Measurements from ENCODE around the gene SPIN2B. TPM values are rescaled to one million over a fixed set of nuclear protein-coding genes. Genes with fewer than 3 reads are reported as not detected.
"Not testable (repeated sequence)": the region's sequence is repeated elsewhere in the genome, so short reads cannot be mapped to it uniquely, and the experiment has no call there.

SPIN2B gene
- total RNA-seq (2014; rRNA removed; shearing (Covaris generic)), result 5.3 and 8.0 TPM in 2 replicates
- polyA plus RNA-seq (2014; cell fraction: nucleus; rRNA removed), result 8.7 and 15.3 TPM in 2 replicates

DNA sequence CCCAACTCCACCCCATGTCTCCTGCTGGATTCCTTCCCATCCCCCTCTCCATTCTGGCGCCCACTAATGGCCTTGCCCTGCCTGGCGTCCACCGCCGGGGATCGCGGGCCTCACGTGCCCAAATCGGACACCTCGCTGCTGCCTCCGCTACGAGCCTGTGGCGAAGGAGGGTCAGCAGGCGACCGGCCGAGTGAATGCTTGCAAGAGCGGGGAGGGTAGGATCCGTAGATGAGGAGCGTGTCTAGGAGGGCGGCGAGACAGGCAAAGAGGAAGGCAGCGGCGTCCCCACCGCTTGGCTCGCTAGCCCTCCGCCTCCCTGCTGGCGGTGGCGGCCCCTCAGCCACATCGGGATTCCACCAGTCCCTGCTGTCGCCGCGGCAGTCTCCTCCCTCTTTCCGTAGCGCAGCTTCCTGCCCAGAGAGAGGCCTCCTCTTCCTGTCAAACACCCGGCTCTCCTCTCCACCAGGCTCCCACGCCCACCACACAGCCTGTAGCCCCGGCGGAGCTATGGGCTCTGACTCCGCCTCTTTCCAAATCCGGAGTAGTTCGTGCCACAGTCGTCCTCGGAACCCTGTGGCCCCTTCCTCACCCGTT lies at the start of gene SPIN2B:
Gene SPIN2B, minus strand, starts transcription at position 387 of the 594 bp plus-strand sequence.
- DNase-seq (ENCODE audit: extremely low read depth, low read depth), result peak; percentile 77

DNA sequence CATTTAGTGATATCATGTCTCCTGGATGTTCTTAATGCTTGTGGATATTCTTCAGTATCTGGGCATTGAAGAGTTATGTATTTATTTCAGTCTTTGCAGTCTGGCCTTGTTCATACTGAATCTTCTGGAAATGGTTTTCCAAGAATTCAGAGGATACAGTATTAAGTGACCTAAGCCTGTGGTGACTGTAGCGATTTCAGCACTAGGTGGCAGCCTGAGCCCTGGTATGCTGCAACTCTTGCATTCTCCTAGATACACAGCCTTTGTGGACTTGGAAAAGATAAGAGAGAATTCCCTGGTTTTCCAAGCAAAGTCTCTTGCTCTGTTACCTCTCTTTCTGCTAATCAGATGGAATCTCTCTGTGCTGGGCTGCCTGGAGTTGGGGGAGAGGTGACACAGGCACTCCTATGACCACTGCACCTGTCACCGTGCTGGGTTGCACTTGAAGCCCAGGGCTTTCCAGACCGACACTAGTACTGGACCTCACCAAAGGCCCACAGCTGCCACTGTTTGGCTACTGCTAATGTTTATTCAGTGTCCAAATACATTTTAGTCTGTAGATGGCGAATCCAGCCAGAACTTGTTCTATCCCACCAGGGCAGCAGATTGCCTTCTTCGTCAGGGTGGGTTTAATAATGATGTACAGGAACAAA lies 35.2 kb upstream of the SPIN2B start:
- DNase-seq (ENCODE audit: extremely low read depth, low read depth), result no peak

DNA sequence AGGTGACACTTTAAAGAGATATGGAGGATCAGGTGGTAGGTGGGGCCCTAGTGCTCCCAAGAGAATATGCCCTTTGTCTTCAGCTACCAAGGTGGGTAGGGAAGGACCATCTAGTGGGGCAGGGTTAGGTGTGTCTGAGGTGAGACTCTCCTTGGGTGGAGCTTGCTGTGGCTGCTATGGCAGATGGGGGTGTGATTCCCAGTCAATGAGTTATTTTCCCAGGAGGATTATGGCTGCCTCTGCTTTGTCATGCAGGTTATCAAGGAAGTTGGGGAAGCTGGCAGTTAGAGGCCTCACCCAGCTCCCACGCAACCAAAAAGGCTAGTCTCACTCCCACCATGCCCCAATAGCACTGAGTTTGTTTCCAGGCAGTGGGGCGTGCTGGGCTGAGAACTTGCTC lies 33.8 kb upstream of the SPIN2B start:
- DNase-seq (ENCODE audit: extremely low read depth, low read depth), result no peak

DNA sequence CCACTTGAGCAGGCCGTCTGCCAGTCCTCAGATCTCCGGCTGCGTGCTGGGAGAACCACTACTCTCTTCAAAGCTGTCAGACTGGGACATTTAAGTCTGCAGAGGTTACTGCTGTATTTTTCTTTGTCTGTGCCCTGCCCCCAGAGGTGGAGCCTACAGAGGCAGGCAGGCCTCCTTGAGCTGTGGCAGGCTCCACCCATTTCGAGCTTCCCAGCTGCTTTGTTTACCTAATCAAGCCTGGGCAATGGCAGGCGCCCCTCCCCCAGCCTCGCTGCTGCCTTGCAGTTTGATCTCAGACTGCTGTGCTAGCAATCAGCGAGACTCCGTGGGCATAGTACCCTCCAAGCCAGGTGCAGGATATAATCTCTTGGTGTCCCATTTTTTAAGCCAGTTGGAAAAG lies 30.9 kb upstream of the SPIN2B start:
- DNase-seq (ENCODE audit: extremely low read depth, low read depth), result not testable (repeated sequence)

DNA sequence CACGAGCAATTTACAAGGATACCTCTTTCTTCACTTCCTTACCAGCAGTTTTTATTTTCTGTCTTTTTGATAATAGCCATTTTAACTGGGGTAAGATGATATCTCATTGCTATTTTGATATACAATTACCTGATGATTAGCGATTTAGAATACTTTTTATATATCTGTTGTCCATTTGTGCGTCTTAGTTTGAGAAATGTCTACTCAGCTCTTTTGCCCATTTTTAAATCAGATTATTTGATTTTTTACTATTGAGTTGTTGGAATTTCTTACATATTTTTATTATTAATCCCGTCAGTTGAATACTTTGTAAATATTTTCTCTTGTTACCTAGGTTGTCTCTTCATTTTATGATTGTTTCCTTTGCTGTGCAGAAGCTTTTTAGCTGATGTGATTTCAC lies 17.3 kb upstream of the SPIN2B start:
- DNase-seq (ENCODE audit: extremely low read depth, low read depth), result no peak

DNA sequence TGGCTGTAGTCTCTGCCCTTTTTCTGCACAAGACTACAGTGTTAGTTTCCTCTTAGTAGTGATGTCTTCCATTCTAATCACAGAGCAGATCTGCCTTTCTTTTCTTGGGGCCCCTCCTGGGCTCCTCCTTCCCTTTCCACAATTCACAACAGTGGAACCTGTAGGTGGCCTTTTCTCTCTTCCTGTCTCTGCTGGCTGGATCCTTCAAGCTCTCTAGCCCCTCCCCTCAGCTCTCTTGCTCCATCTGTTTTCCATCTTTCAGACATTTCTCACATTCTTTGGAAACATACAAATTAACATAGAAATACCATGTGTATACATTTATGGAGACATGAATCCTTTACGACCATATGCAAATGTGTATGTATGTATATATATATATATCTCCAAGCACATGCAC lies 16.2 kb upstream of the SPIN2B start:
- no peak for DNase-seq (ENCODE audit: extremely low read depth, low read depth)

DNA sequence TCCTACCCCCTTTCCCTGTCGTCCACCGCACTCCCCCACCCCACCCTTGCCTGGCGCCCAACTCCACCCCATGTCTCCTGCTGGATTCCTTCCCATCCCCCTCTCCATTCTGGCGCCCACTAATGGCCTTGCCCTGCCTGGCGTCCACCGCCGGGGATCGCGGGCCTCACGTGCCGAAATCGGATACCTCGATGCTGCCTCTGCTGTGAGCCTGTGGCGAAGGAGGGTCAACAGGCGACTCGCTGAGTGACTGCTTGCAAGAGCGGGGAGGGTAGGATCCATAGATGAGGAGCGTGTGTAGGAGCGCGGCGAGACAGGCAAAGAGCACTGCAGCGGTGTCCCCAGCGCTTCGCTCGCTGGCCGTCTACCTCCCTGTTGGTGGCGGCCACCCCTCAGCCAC lies 15.7 kb upstream of the SPIN2B start, which contains the start of gene SPIN2A:
Gene SPIN2A, minus strand, starts transcription at position 325 of the 400 bp plus-strand sequence. CDS start 800 bp downstream, outside the sequence.
- not testable (repeated sequence) for DNase-seq (ENCODE audit: extremely low read depth, low read depth)

DNA sequence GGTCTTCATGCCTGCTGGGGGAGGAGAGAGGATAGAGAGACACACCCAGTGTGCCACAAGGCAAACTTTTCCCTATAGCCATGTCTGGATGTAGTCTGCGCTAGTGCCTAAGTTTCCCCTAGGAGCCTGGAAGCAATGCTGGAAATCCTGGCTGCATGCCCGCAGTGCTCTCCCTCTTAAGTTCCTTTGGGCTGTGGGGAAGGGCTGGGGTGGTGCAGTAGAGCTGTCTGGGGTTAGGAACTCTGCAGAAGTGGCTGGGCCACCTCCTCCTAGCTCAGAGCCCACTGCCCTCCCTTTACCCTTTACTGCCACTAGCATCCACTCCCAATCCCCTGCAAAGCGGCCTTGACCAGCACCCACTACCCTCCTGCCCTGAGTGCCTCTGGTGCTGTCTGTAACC lies 15.2 kb upstream of the SPIN2B start:
- DNase-seq (ENCODE audit: extremely low read depth, low read depth), result not testable (repeated sequence)

DNA sequence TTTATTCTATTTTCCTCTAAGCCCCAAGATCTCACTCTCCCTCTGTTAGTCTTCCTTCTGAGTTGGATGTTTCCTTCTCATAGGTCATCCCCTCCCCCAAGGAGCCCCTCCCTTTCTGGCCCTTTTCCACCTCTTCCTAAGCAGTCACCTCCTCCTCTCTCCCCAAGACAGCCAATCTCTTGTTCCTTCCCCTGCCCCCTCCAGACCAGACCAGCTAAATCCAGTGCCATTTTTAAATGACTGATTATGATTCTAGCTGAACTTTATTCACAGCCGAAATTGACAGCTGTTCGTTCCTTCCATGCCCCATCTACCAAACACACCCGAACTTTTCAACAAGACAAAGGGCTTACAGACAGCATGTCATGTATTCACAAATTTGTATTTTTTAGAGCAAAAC lies 13.9 kb upstream of the SPIN2B start:
- DNase-seq (ENCODE audit: extremely low read depth, low read depth), result no peak

DNA sequence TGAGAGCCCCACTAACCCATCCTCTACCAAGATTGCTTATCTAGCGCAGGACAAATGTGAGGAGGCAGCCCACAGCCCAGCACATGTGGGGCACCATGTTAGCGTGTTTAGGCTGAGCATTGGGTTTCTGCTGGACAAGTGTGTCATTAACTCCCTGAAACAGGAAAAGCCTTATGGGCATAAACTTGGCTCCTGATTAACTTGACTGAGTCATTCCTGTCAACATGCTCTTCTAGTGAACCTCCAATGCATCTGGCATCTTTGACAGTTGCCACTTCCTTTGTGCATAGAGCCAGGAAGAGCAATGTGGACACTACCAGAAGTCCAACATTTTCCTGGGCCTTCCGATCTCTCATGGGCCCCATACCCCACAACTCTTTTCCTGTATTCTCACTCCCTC lies 13.4 kb upstream of the SPIN2B start:
- DNase-seq (ENCODE audit: extremely low read depth, low read depth), result no peak

DNA sequence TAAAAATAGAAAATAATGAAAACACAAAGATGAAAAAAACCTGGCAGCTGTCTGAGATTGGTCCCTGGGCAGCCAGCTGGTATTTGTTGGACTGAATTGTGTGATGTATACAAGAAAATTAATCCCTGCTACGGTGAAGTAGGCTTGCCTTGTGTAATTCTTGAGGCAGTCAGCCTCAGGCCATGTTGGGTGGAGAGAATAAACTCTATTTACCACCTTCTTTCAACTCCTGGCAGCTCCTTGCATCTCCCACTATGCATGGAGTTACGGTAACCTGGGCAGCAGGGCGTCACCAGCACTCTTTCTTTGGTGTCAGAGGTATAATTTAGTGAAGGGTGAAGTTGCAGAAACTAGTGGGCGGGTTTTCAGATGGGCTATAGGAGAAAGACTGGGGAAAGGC lies 12.4 kb upstream of the SPIN2B start:
- DNase-seq (ENCODE audit: extremely low read depth, low read depth), result no peak

DNA sequence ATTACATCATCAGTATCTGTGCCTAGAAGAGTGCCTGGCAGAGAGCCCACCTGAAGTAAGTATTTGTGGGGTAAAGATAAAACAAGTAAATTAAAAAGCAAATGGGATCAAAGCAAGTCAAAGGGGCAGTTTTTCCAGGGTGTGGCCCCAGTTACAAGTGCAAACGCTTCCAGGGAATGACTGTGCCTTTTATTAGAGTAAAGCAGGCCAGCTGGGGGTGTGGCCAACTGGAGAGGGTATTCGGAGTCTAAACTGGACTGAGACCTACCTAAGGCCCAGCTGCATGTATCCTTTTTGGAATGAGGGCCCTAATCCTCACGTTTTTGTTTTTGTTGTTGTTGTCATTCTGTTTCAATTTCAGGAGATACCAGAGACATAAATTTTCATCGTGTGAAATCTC lies 11.9 kb upstream of the SPIN2B start:
- not testable (repeated sequence) for DNase-seq (ENCODE audit: extremely low read depth, low read depth)

DNA sequence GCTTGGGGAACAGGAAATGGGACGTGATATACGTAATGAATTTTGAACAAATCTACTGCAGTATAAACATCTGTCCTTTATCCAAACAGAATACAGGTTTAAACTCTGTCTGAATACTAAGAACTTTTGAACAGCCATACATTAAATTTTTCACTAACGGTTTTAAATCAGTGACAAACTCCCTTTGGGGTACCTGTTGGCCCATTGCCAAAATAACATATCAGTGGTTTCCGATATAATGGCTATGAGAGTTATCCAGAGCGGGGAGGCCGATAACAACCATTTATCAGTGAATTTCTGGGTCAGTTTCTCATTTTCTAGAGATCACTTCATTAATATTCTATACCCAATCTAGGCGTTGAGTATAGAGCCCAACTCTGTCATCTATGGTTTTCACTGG lies 10.7 kb upstream of the SPIN2B start:
- DNase-seq (ENCODE audit: extremely low read depth, low read depth), result no peak

DNA sequence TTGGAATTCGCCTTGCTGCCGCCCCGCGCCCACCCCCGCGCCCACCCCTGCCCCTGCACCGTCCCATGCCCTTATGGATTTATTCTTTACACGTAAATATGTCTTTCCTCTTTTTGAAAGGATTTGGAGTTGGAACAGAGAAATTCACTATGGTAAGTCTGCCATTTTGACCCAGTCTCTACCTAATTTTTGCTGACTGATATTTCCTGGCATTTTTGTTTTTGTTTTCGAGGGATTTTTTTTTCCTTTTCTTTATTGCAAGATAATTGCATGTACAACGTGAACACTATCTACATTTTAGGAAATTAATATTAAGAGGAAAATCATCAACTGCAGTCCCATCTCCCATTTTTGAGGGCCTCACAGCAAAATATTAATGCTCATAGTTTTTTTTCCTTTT lies 468 bp upstream of the SPIN2B start:
- DNase-seq (ENCODE audit: extremely low read depth, low read depth), result no peak

DNA sequence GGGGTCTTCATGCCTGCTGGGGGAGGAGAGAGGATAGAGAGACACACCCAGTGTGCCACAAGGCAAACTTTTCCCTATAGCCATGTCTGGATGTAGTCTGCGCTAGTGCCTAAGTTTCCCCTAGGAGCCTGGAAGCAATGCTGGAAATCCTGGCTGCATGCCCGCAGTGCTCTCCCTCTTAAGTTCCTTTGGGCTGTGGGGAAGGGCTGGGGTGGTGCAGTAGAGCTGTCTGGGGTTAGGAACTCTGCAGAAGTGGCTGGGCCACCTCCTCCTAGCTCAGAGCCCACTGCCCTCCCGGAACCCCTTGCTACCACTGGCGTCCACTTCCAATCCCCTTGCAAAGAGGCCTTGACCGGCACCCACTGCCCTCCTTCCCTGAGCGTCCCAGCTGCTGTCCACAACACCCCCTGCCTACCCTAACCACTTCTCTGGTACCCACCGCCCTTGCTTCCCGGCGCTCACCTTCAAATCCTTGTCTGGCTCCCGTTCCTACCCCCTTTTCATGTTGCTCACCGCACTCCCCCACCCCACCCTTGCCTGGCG lies 658 bp downstream of the SPIN2B start:
- not testable (repeated sequence) for DNase-seq (ENCODE audit: extremely low read depth, low read depth)

DNA sequence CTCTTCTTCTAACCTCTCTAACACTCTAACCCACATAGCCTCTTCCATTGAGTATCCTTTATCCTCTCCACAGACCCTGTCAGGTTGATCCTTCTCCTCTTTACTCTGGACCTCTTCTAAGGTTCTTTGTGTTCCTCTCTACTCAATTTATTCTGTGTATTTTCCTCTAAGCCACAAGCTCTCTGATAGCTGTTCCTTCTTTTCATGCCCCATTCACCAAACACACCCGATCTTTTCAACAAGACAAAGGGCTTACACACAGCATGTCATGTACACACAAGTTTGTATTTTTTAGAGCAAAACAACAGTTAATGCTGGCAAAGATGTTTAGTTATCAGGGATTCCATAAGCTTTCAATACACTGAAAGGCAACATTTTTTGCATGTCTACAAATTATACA lies 1.9 kb downstream of the SPIN2B start:
- DNase-seq (ENCODE audit: extremely low read depth, low read depth), result no peak

DNA sequence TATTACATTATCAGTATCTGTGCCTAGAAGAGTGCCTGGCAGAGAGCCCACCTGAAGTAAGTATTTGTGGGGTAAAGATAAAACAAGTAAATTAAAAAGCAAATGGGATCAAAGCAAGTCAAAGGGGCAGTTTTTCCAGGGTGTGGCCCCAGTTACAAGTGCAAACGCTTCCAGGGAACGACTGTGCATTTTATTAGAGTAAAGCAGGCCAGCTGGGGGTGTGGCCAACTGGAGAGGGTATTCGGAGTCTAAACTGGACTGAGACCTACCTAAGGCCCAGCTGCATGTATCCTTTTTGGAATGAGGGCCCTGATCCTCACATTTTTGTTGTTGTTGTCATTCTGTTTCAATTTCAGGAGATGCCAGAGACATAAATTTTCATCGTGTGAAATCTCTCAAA lies 3.8 kb downstream of the SPIN2B start:
- not testable (repeated sequence) for DNase-seq (ENCODE audit: extremely low read depth, low read depth)

DNA sequence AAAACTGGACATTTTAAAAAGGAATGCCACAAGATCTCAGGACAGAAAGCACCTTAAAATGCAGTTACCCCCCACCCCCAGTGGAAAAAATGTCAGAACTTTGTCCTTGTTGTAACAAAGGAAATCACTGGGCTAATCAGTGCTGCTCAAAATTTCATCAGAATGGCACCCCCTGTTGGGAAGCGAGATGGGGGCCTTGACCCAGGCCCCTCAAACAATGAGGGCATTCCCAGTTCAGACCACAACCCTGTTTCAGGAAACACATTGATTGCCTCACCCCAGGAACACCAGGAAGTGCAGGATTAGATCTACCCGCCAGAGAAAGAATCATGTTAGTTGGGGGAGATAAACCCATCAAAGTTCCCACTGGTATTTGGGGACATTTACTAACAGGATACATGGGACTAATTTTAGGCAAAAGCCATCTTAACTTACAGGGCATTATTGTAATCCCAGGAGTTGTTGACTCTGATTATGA lies 16.4 kb downstream of the SPIN2B start:
- DNase-seq (ENCODE audit: extremely low read depth, low read depth), result no peak

DNA sequence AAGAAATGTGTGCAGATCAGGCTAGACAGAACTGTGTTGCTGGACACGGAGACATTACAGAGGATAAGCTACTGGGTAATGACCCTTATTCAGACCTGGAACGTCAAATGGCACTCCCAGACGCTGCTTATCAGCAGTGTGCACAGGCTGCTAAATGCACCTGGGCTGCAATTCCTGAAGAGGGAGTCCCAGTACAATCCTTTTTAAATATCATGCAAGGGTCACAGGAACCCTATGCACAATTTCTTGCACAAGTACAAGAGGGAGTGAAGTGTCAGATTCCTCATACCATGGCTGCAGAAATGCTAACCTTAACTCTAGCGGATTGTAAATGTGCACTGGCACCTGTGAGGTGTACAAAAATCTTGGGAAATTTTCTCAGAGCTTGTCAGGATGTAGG lies 16.9 kb downstream of the SPIN2B start:
- no peak for DNase-seq (ENCODE audit: extremely low read depth, low read depth)

DNA sequence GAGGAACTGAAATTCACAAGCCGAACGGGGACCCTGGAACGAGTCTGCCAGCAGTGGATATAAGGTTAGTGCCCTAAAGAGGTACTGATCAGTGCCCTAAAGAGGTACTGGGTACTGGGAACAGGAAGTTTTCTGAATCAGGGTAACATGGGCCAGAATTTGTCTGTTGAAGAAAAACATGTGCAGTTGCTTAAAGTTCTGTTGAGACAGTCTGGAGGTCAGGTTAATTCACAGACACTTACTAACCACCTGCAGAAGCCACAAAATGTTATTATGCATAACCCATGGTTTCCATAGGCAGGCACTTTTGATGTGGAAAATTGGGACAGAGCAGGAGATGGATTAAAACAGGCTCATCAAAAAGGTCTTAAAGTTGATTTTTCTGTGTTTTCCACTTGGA lies 17.9 kb downstream of the SPIN2B start:
- DNase-seq (ENCODE audit: extremely low read depth, low read depth), result no peak

DNA sequence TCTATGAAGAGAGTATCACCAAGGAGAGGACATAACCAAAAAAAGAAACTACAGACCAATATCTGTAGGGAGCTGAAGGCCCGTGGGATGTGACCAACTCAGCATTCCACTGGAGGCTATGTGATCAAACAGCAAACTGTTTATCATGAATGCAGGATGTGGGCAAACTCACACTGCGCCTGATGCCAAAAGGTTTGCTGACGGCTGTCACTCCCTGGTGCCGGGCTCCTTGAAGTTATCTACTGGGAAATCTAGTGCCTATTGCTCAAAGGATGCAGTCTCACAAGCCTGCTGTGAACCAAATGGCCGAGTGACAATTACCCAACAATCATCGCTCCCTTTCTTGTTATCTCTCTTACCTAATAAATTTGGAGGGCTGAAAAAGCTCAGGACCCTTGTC lies 18.4 kb downstream of the SPIN2B start:
- DNase-seq (ENCODE audit: extremely low read depth, low read depth), result not testable (repeated sequence)

DNA sequence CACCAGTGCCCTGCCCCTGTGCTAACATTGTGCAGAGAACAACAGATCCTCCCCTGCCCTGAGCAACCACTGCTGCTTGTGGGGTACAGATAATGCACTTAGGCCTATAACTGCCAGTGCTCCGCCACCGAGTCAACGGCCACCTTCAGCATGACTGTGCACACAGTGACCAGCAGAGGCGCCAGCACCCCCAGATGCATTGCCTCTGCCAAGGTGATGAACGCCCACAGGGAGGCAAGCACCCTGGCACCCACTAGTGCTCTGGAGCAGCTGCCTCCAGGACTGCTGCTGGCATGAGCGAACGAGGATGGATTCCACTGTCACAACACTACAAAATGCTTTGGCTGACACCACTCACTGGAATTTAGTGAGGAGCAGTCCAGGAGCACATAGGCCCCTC lies 38.2 kb downstream of the SPIN2B start:
- no peak for DNase-seq (ENCODE audit: extremely low read depth, low read depth)

Measured in NCI-H460 (cell line).